Mucosa of descending colon (tissue), 3 donors: Measurements from ENCODE around the gene MAB21L1. TPM values are rescaled to one million over a fixed set of nuclear protein-coding genes. Genes with fewer than 3 reads are reported as not detected.

Source experiments
- ATAC-seq: fragments of 200-7000 bp; cut with Tn5 transposase; one replicate; pipeline ENCODE4 v1.9.1; 2020; ENCODE audit warnings: mild to moderate bottlenecking, moderate library complexity
- DNase-seq, 3 donors: peaks; one replicate each; pipeline ENCODE4 v3.0.0-alpha.2; 2020
- H3K36me3 ChIP-seq: fragments of 200-600 bp; one replicate; pipeline ENCODE4 v1.8.0; 2021; ENCODE audit warnings: low read depth, mild to moderate bottlenecking
- H3K4me1 ChIP-seq: fragments of 200-600 bp; one replicate; pipeline ENCODE4 v1.8.0; 2021; ENCODE audit warnings: low read depth, mild to moderate bottlenecking
- H3K4me3 ChIP-seq: fragments of 200-600 bp; one replicate; pipeline ENCODE4 v1.8.0; 2021; ENCODE audit warnings: mild to moderate bottlenecking
- H3K9me3 ChIP-seq: fragments of 200-600 bp; one replicate; pipeline ENCODE4 v1.8.0; 2021; ENCODE audit warnings: mild to moderate bottlenecking
- intact Hi-C, 2 donors: fragments of 100-400 bp; cut with DNase I in 1 of 2; cut with micrococcal nuclease in 1 of 2; formaldehyde crosslinking; loops; one replicate each; pipeline versions ENCODE4 v1.11.0 to v1.11.1; 2022; cut with DNase I, micrococcal nuclease
- total RNA-seq, 3 donors: library from RNA; stranded (reverse); fragmentation: NEBNext Ultra II Directional in 2 of 3; extraction: Animal tissue kit (Norgen Biotek cat#: 25700) in 2 of 3; gene quantifications; one replicate each; pipeline versions ENCODE4 v1.2.1 to v1.2.4, GENCODE V29; 2021 to 2023
- TF ChIP-seq, protein P1 (sequence below): fragments of 200-600 bp; IDR thresholded peaks from one replicate; pipeline ENCODE4 v1.8.0; 2022; ENCODE audit warnings: antibody characterized with exemption, mild to moderate bottlenecking
- donor health status: DM: no; HTN: no; CAD: no; lungs with moderate emphysema.
- donor health status: DM: no; HTN: no; CAD: no.
- donor health status: DM: no; HTN: yes; CAD: no.

The MAB21L1 gene
- total RNA-seq, 3 donors from 2014 or later = 0.12 to 2.2 (median 0.34) TPM

GRCh38 chr13:35512271-35512920 is 35.9 kb upstream of the MAB21L1 start:
- ATAC-seq (no peak), DNase-seq (no peak)
- Histone ChIP-seq H3K9me3 (no peaks in the 10 kb centered on the region), H3K4me3 (no peak overlapping the region), H3K36me3 (no peaks in the 10 kb centered on the region), H3K4me1 (no peaks in the 10 kb centered on the region)
- intact Hi-C loops = no loop called here
- TF ChIP-seq, protein P1, sequence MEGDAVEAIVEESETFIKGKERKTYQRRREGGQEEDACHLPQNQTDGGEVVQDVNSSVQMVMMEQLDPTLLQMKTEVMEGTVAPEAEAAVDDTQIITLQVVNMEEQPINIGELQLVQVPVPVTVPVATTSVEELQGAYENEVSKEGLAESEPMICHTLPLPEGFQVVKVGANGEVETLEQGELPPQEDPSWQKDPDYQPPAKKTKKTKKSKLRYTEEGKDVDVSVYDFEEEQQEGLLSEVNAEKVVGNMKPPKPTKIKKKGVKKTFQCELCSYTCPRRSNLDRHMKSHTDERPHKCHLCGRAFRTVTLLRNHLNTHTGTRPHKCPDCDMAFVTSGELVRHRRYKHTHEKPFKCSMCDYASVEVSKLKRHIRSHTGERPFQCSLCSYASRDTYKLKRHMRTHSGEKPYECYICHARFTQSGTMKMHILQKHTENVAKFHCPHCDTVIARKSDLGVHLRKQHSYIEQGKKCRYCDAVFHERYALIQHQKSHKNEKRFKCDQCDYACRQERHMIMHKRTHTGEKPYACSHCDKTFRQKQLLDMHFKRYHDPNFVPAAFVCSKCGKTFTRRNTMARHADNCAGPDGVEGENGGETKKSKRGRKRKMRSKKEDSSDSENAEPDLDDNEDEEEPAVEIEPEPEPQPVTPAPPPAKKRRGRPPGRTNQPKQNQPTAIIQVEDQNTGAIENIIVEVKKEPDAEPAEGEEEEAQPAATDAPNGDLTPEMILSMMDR = no peak

DNA sequence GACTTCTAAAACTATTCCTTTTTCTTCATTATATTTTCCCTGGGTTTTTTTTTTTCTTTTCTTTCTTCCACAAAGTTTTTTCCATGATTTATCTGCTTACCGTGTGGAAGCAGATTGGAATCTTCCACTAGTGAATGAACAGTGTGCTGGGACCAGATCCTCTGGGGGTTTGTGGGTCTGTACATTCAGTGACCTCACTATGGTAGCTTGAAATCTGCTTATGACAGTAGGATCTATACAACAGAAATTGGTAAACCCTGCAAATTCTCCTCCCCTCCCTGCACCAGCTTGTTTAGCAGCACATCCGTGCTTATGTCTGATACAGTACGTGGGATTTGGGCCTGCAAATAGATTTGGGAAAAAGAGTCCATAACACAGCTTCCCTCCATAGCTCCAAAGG is 26.0 kb upstream of the MAB21L1 start:
- TF ChIP-seq, protein P1 = no peak
- Histone ChIP-seq H3K36me3 (no peaks in the 10 kb centered on the region), H3K4me3 (no peak overlapping the region), H3K9me3 (no peaks in the 10 kb centered on the region), H3K4me1 (no peaks in the 10 kb centered on the region)
- intact Hi-C loops = no loop called here
- ATAC-seq (no peak), DNase-seq (no peak)

- no peak for ATAC-seq
- Histone ChIP-seq H3K4me3 (no peak overlapping the region), H3K9me3 (no peaks in the 10 kb centered on the region), H3K4me1 (no peaks in the 10 kb centered on the region), H3K36me3 (no peaks in the 10 kb centered on the region)
- intact Hi-C loops = no loop called here
- DNase-seq = no peak
- TF ChIP-seq, protein P1 = no peak
Observed at GRCh38 chr13:35501661-35502235, 25.3 kb upstream of the MAB21L1 start.

DNA sequence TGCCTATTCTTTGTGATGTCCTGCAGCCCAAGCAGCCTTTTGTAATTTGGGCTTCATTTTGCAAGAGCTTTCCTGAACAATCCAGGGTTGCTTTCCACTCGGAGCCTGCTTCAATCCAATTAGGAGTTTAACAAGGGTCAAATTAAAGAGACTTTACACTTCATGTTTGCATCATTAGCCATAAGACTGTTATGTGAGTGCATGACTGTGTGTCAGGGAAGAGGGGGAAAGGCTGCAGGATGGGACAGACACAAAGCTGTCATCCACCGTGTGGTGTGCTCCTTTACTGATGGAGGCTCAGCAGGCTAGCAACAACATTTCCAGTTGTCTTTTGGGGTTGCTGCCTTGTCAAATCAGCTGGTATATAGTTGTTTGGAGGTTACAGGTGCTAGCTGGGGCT is 23.7 kb upstream of the MAB21L1 start:
- no peaks in the 10 kb centered on the region for H3K9me3 ChIP-seq
- no peak overlapping the region for H3K4me3 ChIP-seq

GRCh38 chr13:35499676-35500075 is 23.2 kb upstream of the MAB21L1 start:
- no peaks in the 10 kb centered on the region for H3K9me3 ChIP-seq
- DNase-seq (no peak), ATAC-seq (no peak)
- H3K4me3 ChIP-seq = no peak overlapping the region
- no peaks in the 10 kb centered on the region for H3K4me1 ChIP-seq
- H3K36me3 ChIP-seq = no peaks in the 10 kb centered on the region
- TF ChIP-seq, protein P1 = no peak
- intact Hi-C loops = no loop called here

More for the DNA sequence above, 23.7 kb upstream of the MAB21L1 start:
- no peaks in the 10 kb centered on the region for H3K36me3 ChIP-seq
- no peak for ATAC-seq
- no peaks in the 10 kb centered on the region for H3K4me1 ChIP-seq
- intact Hi-C loops = no loop called here
- TF ChIP-seq, protein P1 = no peak
- DNase-seq = no peak
